Activated CD8-positive, alpha-beta memory T cell treated with anti-CD3 and anti-CD28 coated beads for 24 hours (primary cell): Measurements from ENCODE around the gene GSK3A.
A peak's percentile ranks its signal among the peaks of the same experiment; 100 is the strongest.

Experiments
- DNase-seq: peaks from one replicate; pipeline ENCODE4 v3.0.0-alpha.2; 2020

GSK3A gene

DNA sequence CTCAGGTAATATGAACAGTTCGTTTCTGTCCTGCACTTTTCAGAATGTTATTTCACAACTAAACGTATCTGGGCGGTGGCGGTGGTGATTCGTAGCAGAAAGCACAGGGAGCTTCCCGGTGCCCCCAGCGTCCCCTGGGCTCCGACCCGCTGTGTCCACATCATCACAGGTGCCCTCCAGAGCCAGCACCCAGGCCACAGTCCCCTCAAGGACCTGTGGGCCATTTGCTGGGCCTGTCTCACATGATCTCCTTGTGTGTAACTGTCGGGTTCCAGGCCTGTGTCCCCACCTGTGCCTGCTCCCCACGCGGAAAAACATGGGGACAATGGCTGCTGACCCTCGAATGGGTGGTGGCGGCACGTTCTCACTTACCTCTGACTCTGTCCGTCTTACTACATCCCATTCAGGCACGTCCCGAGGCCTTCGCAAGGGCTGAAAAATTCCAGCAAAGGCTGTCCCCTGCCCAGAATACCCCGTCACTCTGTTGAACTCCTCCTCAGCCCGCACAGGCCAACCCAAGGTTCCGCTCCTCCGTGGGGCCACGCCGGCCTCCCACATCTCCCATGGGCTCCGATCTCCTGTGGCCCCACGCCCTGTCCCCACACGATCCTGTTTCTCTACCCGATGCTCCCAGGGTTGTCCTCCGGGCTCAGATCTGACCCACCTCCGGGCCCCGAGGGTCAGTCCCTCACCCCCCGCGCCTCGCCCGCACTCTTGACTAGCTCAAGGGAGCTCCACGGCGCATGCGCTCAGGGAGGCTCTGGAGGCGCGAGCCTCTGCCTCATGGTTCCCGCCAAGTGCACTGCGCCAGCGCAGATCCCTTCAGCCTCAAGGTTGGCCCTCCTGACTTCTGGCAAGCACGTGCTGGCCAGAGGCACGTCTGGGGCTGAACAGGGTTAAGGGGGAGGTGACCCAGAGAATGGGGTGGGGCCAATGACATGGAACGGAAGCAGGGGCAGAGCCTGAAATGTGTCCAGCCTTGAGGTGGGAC, 46.1 kb downstream of the GSK3A start:
- DNase-seq = no peak

- DNase-seq = no peak
Observed at GRCh38 chr19:42193706-42194105, 48.7 kb downstream of the GSK3A start.

DNA sequence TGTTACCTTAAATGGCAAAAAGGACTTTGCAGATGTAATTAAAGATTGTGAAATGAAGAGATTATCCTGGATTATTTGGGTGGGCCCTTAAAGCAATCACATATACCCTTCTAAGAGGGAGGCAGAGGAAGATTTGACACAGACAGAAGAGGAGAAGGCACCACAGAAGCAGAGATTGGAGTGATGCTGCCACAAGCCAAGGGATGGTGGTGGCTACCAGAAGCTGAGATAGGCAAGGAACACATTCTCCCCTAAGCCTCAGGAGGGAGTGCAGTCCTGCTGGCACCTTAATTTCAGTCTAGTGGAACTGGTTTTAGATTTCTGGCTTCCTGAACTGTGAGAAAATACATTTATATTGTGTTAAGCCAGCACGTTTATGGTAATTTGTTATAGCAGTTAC, 49.1 kb downstream of the GSK3A start:
- no peak for DNase-seq

DNA sequence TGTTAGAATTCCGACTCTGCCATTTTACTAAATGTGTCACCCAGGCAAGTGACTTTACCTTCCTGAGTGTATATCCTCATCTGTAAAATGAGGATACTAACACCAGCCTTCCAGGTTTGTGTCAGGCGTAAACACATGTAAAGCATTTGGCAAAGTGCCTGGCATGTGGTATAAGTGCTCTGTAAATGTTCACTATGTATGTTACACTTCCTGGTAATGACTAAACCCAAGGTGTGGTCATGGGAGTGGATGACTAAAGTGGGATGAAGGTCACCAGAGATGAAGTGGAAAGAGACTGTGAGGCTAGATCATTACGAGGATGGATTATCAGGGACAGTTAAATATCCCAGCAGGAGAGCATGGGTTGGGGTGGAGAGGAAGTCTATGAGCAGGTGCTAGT, 50.5 kb downstream of the GSK3A start:
- DNase-seq = no peak

DNA sequence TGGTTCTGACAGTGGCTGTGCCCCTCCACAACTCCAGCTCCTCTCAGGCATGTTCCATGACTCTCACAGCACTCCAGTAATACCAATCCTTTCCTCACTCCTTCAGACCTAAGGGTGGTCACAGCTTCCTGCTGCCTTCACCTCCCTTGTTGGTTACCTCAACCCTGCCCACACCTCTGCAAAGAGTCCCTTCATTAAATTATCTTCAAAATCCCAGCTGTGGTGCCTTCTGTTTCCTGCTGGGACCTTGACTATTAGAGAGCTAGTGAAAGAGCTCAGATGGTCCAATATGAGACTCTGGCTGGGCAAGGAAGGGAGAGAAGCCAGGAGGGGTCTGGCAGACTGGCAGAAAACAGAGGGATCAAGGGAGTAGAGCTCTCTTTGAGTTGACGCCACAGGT, 51.1 kb downstream of the GSK3A start:
- no peak for DNase-seq

DNA sequence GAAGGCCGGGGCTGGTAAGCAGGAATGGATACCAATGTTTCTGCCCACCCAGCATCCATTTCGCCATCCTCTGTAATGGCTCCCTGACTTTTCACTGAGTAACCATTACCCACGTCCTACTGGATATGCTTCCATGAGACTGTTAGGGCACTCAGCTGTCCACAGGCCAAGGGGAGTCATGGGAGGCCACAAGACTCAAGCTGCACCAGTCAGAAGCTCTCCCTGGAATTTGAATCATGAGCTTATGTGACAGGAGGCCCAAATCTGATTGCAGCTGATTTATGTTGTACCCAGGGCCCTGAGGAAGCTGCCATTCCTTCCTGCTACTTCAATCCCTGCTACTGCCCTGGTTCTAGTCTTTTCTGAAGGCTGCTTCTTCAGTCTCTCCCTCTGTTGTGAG, 53.3 kb downstream of the GSK3A start:
- no peak for DNase-seq

DNA sequence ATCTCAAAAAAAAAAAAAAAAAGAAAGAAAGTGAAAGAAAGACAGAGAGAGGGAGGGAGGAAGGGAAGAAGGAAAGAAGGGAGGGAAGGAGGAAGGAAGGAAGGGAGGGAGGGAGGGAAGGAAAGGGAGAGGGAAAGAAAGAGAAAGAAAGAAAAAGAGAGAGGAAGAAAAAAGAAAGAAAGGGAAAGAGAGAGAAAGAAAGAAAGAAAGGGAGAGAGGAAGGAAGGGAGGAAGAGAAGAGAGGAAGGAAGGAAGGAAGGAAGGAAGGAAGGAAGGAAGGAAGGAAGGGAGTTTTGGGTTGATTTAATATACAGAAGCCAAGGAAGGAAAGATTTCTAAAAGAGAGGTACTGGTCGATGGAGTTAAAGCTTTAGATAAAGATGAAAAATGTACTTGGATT, 53.7 kb downstream of the GSK3A start:
- no peak for DNase-seq

DNA sequence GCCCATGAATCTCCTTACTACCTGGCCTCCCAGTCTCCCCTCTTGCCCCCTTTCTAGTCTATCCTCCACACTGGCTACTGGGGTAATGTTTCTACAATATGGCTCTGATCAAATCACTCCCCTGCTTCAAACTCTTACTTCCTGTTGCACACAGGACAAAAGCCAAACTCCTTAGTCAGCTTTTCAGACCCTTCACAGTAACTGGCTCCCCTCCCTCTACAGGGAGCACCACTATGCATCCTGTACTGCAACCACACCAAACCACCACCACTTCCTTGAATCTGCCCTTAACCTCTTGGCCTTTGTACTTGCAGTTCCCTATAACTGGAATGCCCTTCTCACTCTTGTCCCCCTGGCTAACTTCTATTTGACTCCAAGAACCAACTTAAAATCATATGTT, 57.1 kb downstream of the GSK3A start:
- no peak for DNase-seq

GRCh38 chr19:42184401-42184861, 58.0 kb downstream of the GSK3A start:
- peak; percentile 89 for DNase-seq
